PC-9 (cell line): Measurements from ENCODE around the gene ZBTB9. TPM values are rescaled to one million over a fixed set of nuclear protein-coding genes. Genes with fewer than 3 reads are reported as not detected.

Experiments
- BruUV-seq: library from RNA; stranded (reverse); fragments of 400-500 nt; replicated peaks from 2 replicates; lab custom pipeline; 2021; lab: Mats Ljungman, UMichigan
- CTCF ChIA-PET: fragments of 300-600 bp; sonication (Branson Sonifier 250); formaldehyde crosslinking; loops from one replicate; lab custom pipeline; 2022; ENCODE audit warnings: antibody characterized with exemption; lab: Charles Lee
- POLR2A ChIA-PET: fragments of 300-600 bp; sonication (Branson Sonifier 250); formaldehyde crosslinking; loops from one replicate; lab custom pipeline; 2022; ENCODE audit warnings: antibody characterized with exemption; ENCODE audit not compliant: unreplicated experiment; lab: Charles Lee
- DNase-seq, 2 experiments: peaks; one replicate each; pipeline versions ENCODE4 v3.0.0 to v3.0.0-alpha.2; 2015 to 2022; ENCODE audit warnings: mixed read lengths in 1 of 2
- H2AFZ ChIP-seq: fragments of 200-600 bp; sonication (generic); 2 replicates; pipeline ENCODE4 v1.8.1; 2017; ENCODE audit warnings: antibody characterized with exemption
- H3F3A ChIP-seq: fragments of 200-600 bp; sonication (generic); 2 replicates; pipeline ENCODE4 v1.8.1; 2017; ENCODE audit warnings: antibody characterized with exemption, mild to moderate bottlenecking, low read depth; ENCODE audit not compliant: insufficient read depth
- H3K27ac ChIP-seq: fragments of 200-600 bp; sonication (generic); 2 replicates; pipeline ENCODE4 v1.6.1; 2016; ENCODE audit warnings: mixed run types
- H3K27me3 ChIP-seq: fragments of 200-600 bp; sonication (generic); 2 replicates; pipeline ENCODE4 v1.6.1; 2016; ENCODE audit warnings: low read depth, mixed run types; ENCODE audit not compliant: insufficient read depth
- H3K36me3 ChIP-seq: fragments of 200-600 bp; sonication (generic); 2 replicates; pipeline ENCODE4 v1.6.1; 2016; ENCODE audit warnings: low read depth, mixed run types
- H3K4me1 ChIP-seq: fragments of 200-600 bp; sonication (generic); replicated peaks from 2 replicates; pipeline ENCODE4 v1.6.1; 2016; ENCODE audit warnings: mixed run types; ENCODE audit not compliant: insufficient read depth
- H3K4me2 ChIP-seq: fragments of 200-600 bp; sonication (generic); 2 replicates; pipeline ENCODE4 v1.6.1; 2017; ENCODE audit warnings: mixed run types
- H3K4me3 ChIP-seq: fragments of 200-600 bp; sonication (generic); 2 replicates; pipeline ENCODE4 v1.6.1; 2016; ENCODE audit warnings: mixed run types
- H3K79me2 ChIP-seq: fragments of 200-600 bp; sonication (generic); 2 replicates; pipeline ENCODE4 v1.6.1; 2017; ENCODE audit warnings: low read depth, mixed run types
- H3K9me2 ChIP-seq: fragments of 200-600 bp; sonication (generic); 2 replicates; pipeline ENCODE4 v1.8.1; 2017; ENCODE audit warnings: mild to moderate bottlenecking; ENCODE audit not compliant: insufficient read depth
- H3K9me3 ChIP-seq: fragments of 200-600 bp; sonication (generic); 2 replicates; pipeline ENCODE4 v1.8.1; 2016; ENCODE audit warnings: low read depth; ENCODE audit not compliant: insufficient read depth
- H4K20me1 ChIP-seq: fragments of 200-600 bp; sonication (generic); 2 replicates; pipeline ENCODE4 v1.8.1; 2017; ENCODE audit not compliant: insufficient read depth
- CTCF ChIP-seq: fragments of 200-600 bp; sonication (generic); conservative IDR thresholded peaks from 2 replicates; pipeline ENCODE4 v1.6.1; 2017; ENCODE audit warnings: mixed run types, antibody characterized with exemption, mild to moderate bottlenecking, moderate library complexity
- EZH2 ChIP-seq: fragments of 200-600 bp; sonication (generic); IDR thresholded peaks from 2 replicates; pipeline ENCODE4 v1.8.0; 2017; ENCODE audit warnings: antibody characterized with exemption, low read depth
- intact Hi-C: fragments of 100-400 bp; cut with micrococcal nuclease; formaldehyde crosslinking; loops from one replicate; pipeline ENCODE4 v1.10.0; 2022; ENCODE audit not compliant: unreplicated experiment
- total RNA-seq: library from RNA; stranded (reverse); gene quantifications from 2 replicates; pipeline ENCODE4 v1.2.3, GENCODE V29; 2021

ZBTB9 gene
- total RNA-seq, 1 experiment from 2014 or later, result 7.9 TPM

- H3K4me2 ChIP-seq, result no peak overlapping the region
- TF ChIP-seq CTCF (no peak), EZH2 (no peak)
- H4K20me1 ChIP-seq, result no peaks in the 10 kb centered on the region
- H3K27me3 ChIP-seq, result no peaks in the 10 kb centered on the region
- intact Hi-C loops, result no loop called here
- ChIA-PET POLR2A (interaction anchor here (0.6 kb wide), 1 partner anchor 174 kb away, joined by 5 read pairs; the partner anchor contains the start of gene ZBTB22), CTCF (no interaction called here)
- BruUV-seq, result no TSS peak
- H2AFZ ChIP-seq, result no peak overlapping the region
- no peak for DNase-seq
- no peaks in the 10 kb centered on the region for H3K4me1 ChIP-seq
- no peaks in the 10 kb centered on the region for H3K9me2 ChIP-seq
- no peaks in the 10 kb centered on the region for H3F3A ChIP-seq
- no peaks in the 10 kb centered on the region for H3K9me3 ChIP-seq
- H3K27ac ChIP-seq, result no peak overlapping the region
- H3K4me3 ChIP-seq, result no peak overlapping the region
- no peaks in the 10 kb centered on the region for H3K79me2 ChIP-seq
- no peaks in the 10 kb centered on the region for H3K36me3 ChIP-seq
Measured at GRCh38 chr6:33492093-33492492, 37.7 kb downstream of the ZBTB9 start.

- Histone ChIP-seq H3K9me2 (no peaks in the 10 kb centered on the region), H4K20me1 (no peaks in the 10 kb centered on the region), H3K4me1 (no peaks in the 10 kb centered on the region), H3K36me3 (no peaks in the 10 kb centered on the region), H3K27me3 (no peaks in the 10 kb centered on the region), H3K79me2 (no peaks in the 10 kb centered on the region), H3F3A (no peaks in the 10 kb centered on the region), H3K4me2 (no peak overlapping the region), H3K9me3 (no peaks in the 10 kb centered on the region), H3K27ac (no peak overlapping the region), H2AFZ (no peak overlapping the region), H3K4me3 (no peak overlapping the region)
- no peak for DNase-seq
- TF ChIP-seq EZH2, result no peak
- no peak for TF ChIP-seq CTCF
- no TSS peak for BruUV-seq
- ChIA-PET POLR2A (no interaction called here), CTCF (no interaction called here)
- intact Hi-C loops, result no loop called here
Measured at GRCh38 chr6:33497157-33497556, 42.8 kb downstream of the ZBTB9 start.

GRCh38 chr6:33502486-33502885 lies 48.1 kb downstream of the ZBTB9 start:
- DNase-seq, result no peak
- Histone ChIP-seq H3K36me3 (no peaks in the 10 kb centered on the region), H3K4me3 (no peak overlapping the region), H3K27ac (no peak overlapping the region), H3K27me3 (no peaks in the 10 kb centered on the region), H3K9me3 (no peaks in the 10 kb centered on the region; the same call in 1 of the 2 replicates), H3F3A (no peaks in the 10 kb centered on the region), H3K9me2 (no peaks in the 10 kb centered on the region), H4K20me1 (no peaks in the 10 kb centered on the region), H3K79me2 (no peaks in the 10 kb centered on the region), H2AFZ (no peak overlapping the region), H3K4me2 (no peak overlapping the region), H3K4me1 (peaks cover 11% of the 10 kb centered on the region)
- TF ChIP-seq CTCF (no peak), EZH2 (no peak)
- intact Hi-C loops, result no loop called here
- ChIA-PET POLR2A (no interaction called here), CTCF (no interaction called here)
- no TSS peak for BruUV-seq
